Measurements from ENCODE around the gene ADAM8. TPM values are rescaled to one million over a fixed set of nuclear protein-coding genes. Genes with fewer than 3 reads are reported as not detected.
"Not testable (repeated sequence)": the region's sequence is repeated elsewhere in the genome, so short reads cannot be mapped to it uniquely, and the experiment has no call there.

Gene ADAM8
- polyA plus RNA-seq, 1 donor, result 3.3 TPM

DNA sequence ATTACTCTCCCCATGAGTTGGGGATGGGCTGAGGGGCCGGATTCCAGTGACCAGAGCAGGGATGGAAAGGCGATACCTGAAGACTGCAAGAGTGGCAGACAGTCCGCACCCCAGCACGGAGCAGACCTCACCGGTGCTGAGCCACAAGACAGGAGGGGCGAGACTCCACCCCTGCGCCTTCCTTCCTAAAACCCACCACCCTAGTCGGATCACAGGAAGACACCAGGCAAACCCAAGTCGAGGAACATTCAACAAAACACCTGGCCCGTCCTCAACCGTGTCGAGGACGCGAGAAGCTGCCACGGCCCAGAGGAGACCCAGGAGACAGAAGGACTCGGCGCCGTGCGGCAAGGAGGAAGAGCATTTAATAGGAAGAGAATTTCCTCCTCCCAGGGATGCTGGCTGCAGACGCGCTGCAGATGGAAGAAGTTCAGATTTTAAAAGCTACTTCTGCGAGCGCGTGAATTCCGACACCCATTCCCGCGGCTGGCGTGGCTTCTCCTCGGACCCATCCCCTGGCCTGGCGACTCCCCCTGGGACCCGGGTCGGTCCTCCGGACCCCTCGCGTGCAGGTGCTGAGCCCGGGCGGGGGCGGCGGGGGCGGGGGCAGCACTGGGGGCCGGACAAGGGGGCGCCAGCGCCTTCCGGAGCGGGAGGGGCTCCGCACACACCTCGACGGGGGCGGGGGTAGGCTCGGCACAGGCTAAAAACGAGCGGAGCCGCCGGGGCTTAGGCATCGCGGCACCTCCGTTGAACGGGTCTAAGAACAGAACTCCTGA, 47.2 kb downstream of the ADAM8 start:
- no peak for DNase-seq

- DNase-seq, result no peak
These were observed 49.4 kb downstream of the ADAM8 start for GRCh38 chr10:133227256-133227655.

- no peak for DNase-seq
These were observed 50.3 kb downstream of the ADAM8 start for GRCh38 chr10:133226251-133226808.

DNA sequence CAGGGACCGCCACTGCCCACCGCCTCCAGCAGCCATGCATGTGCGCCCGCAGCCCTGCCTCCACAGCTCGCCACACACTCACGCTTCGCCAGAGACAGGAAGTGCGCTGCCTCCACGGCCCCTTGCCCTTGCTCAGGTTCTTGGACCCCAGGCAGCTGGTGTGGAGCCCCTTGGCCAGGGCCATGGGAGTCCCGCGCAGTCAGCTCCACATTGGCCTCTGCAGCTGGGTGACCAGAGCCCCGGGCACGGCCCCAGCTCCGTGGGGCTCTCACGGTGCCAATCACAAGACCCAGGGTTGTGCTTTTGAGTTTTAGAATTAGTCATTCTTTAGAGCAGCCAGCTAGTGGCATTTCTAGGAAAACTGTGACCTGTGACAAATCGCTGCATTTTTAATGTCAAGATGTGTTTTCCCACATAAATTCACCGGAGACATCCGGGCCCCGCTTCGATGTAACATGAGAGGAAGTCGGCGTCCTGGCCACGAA, 50.9 kb downstream of the ADAM8 start:
- DNase-seq, result no peak

DNA sequence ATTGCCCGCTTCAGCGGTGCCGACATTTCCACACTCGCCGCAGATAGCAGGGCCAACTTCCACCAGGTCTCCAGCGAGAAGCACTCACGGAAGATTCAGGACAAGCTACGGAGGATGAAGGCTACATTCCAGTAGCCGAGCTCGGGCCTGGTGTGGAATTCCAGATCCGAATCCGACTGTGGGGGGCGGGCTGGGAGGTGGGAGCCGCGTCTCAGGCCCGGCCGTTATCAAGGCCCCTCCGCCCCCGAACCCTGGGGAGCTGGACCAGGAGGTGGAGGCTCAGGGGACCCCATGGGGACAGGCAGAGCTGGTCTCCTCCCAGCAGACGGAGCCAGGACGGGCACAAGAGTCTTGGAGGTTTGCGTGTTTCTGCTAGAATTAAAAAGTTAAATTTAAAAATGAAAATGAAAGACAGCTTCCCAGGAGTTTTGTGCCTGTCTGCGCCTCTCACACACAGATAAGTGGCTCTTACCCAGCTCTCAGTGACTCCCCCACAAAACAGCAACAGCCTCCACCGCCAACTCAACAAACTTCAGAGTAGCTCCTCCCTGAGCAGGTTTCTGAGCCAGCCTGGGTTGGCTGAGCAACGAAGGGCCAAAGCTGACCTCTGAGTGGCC, 51.8 kb downstream of the ADAM8 start:
- DNase-seq, result no peak

GRCh38 chr10:133224076-133224475, 52.6 kb downstream of the ADAM8 start:
- no peak for DNase-seq

DNA sequence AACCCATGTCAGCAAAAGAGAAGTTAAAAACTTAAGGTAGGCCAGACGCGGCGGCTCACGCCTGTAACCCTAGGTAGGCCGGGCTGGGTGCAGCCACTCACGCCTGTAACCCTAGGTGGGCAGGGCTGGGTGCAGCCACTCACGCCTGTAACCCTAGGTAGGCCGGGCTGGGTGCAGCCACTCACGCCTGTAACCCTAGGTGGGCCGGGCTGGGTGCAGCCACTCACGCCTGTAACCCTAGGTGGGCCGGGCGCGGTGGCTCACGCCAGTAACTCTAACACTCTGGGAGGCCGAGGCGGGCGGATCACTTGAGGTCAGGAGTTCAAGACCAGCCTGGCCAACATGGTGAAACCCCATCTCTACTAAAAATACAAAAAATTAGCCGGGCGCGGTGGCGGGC, 54.9 kb downstream of the ADAM8 start:
- DNase-seq, result not testable (repeated sequence)

DNA sequence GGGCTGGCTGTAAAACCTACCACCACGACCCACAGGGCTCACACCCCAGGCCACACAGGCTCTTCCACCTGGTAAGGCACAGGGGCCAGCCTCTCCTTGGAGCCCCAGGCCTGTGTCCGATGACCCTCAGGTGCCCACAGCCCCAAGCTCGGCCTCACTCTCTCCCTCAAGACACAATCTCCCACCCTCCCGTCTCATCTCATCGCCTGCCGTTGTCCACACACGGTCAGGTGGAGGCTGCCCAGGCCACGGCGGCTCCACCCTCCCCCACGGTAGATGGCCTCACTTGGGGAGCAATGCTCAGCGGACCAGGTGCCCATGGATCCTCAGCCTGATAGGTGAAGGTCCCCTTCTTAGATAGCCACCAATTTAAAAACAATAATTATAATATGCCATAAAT, 55.3 kb downstream of the ADAM8 start:
- no peak for DNase-seq

- no peak for DNase-seq
These were observed 56.9 kb downstream of the ADAM8 start for GRCh38 chr10:133219782-133220181.

DNA sequence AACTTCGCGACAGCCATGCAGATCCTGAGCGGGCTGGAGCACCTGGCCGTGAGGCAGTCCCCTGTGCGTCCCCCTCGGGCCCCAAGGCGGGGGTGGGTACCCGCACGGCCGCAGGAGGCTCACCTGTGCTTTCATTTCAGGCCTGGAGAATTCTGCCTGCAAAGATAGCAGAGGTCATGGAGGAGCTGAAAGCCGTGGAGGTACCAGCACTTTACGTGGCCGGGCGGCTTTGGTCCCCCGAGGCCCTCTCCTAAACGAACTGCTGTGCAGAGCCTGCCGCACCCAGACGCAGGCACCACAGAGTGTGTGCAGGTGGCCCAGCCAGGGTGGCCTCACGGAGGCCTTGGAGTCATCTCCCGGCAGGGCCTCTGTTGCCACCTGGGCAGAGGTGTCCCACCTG, 57.8 kb downstream of the ADAM8 start:
- DNase-seq, result no peak

DNA sequence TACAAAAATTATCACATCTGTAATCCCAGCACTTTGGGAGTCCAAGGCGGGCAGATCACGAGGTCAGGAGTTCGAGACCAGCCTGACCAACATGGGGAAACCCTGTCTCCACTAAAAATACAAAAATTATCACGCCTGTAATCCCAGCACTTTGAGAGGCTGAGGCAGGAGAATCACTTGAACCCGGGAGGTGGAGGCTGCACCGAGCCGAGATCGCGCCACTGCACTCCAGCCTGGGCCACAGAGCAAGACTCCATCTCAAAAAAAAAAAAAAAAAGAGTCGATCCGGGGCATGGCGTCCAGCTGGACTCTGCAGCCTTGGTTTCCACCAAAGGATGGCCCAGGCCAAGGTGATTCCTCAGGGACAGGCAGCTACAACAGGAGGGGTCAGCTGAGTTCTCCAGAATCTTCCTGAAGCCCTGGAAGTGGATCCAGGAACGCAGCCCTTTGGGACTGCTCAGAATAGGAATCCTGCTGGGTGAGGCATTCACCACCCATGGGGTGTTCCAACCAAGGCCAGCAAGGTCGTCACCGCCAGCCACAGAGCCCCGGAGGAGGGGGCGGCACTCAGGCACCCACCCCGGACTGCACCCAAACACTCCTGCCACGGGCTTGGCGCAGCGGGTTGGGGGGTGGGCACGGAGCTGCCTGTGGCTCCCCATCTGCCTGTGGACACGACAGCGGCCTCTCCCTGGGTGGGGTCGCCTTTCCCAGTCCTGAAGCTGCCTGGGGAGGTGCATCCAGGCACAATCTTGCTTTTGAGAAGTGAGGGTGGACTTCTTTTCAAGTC, 58.7 kb downstream of the ADAM8 start:
- no peak for DNase-seq

GRCh38 chr10:133216776-133217175, 59.9 kb downstream of the ADAM8 start:
- DNase-seq, result no peak

DNA sequence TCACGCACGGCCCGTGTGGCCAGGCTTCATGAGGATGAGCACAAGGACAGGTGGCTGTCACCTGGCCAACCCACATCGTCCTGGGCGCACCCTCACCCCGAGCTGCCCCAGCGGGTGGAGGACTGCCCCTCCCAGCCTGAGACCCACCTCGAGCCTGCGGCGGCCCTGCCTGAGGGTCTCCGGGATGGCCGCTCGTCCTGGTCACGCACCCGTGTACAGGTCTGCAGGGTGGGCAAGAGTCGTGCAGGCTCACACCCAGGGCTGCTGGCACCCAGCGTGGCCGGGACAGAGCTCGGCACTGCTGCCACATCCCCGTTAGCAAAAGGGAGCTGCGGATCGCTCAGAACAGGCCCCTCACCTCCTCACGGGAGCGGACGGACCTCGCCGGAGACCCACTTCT, 61.1 kb downstream of the ADAM8 start:
- DNase-seq, result no peak

- no peak for DNase-seq
These were observed 61.9 kb downstream of the ADAM8 start for GRCh38 chr10:133214468-133215410.

DNA sequence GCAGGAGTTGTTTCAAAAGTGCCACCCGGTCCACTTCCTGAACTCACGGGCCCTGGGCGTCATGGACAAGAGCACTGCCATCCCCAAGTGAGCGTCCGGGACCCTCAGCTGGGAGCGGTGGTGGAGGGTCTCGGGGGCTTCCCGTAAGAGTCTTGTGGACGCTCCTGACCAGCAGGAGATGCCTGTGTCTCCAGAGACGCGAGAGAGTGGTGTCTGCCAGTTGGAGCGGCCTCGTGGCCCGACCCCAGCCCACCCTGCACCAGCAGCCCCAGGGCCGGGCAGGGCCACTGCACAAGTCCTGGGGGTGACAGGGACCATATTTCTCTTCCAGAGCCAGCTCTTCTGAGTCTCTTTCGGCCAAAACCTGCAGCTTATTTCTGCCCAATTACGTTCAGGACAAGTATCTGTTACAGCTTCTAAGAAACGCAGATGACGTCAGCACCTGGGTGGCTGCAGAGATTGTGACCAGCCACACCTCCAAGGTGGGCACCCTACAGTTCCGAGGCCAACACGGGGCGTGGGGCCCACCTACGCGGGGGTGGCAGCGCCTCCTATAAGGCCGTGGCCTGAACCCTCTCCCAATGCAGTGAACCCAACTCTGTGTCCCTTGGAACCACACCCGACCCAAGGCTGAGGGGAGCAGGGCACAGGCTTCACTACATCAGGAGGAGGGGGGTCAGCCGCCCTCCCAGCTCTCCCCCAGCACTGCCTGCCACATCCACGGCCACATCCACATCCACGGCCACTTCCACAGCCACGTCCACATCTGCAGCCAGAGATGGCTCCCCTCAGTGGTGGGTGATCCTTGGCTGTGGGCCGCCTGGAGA, 62.8 kb downstream of the ADAM8 start:
- no peak for DNase-seq

- no peak for DNase-seq
These were observed 63.7 kb downstream of the ADAM8 start for GRCh38 chr10:133212853-133213494.

All from hindlimb muscle (tissue), 1 donor.